Colonic mucosa (tissue), 4 donors: Measurements from ENCODE around the gene UQCR11. TPM values are rescaled to one million over a fixed set of nuclear protein-coding genes. Genes with fewer than 3 reads are reported as not detected.
"Not testable (repeated sequence)": the region's sequence is repeated elsewhere in the genome, so short reads cannot be mapped to it uniquely, and the experiment has no call there.

Experiments used
- DNase-seq: peaks from one replicate; pipeline ENCODE4 v3.0.0-alpha.2; 2020
- H3K27ac ChIP-seq: fragments of 200-600 bp; one replicate; pipeline ENCODE4 v1.8.0; 2021
- H3K27me3 ChIP-seq: fragments of 200-600 bp; one replicate; pipeline ENCODE4 v1.8.0; 2021
- H3K36me3 ChIP-seq: fragments of 200-600 bp; one replicate; pipeline ENCODE4 v1.8.0; 2021
- H3K4me1 ChIP-seq: fragments of 200-600 bp; one replicate; pipeline ENCODE4 v1.8.0; 2021; ENCODE audit warnings: mild to moderate bottlenecking
- H3K4me3 ChIP-seq: fragments of 200-600 bp; one replicate; pipeline ENCODE4 v1.8.0; 2021
- H3K9ac ChIP-seq, 2 donors: one replicate each; pipeline ENCODE4 v1.7.0; 2013; ENCODE audit warnings: control low read depth in 2 of 2, low read depth in 2 of 2, low read length in 2 of 2
- H3K9me3 ChIP-seq: fragments of 200-600 bp; one replicate; pipeline ENCODE4 v1.8.0; 2021
- CTCF ChIP-seq: fragments of 200-600 bp; IDR thresholded peaks from one replicate; pipeline ENCODE4 v1.8.0; 2022; ENCODE audit warnings: antibody characterized with exemption, mild to moderate bottlenecking
- intact Hi-C: fragments of 100-400 bp; cut with DNase I; formaldehyde crosslinking; loops from one replicate; pipeline ENCODE4 v1.14.1; 2022
- total RNA-seq, 2 donors: library from RNA; stranded (reverse); fragmentation: NEBNext Ultra II Directional in 1 of 2; extraction: Animal tissue kit (Norgen Biotek cat#: 25700) in 1 of 2; gene quantifications; one replicate each; pipeline ENCODE4 v1.2.1, GENCODE V29; 2021
- donor health status: healthy.
- donor health status: DM: no; HTN: no; CAD: no.
- donor health status: DM: no; HTN: no; CAD: no.

UQCR11 gene
- total RNA-seq, 2 donors from 2014 or later: 325 to 336 TPM

GRCh38 chr19:1644070-1644469 is 38.8 kb upstream of the UQCR11 start:
- no peaks in the 10 kb centered on the region for H3K36me3 ChIP-seq

GRCh38 chr19:1640893-1641448 is 35.7 kb upstream of the UQCR11 start:
- H3K4me3 ChIP-seq, H3K4me1 ChIP-seq, intact Hi-C loops, H3K9ac ChIP-seq, H3K27me3 ChIP-seq, H3K9me3 ChIP-seq, DNase-seq, H3K27ac ChIP-seq, H3K36me3 ChIP-seq: not testable (repeated sequence)

More at GRCh38 chr19:1644070-1644469, 38.8 kb upstream of the UQCR11 start:
- no peak for DNase-seq
- intact Hi-C loops: no loop called here
- Histone ChIP-seq H3K9ac (no peak overlapping the region), H3K27ac (no peak overlapping the region), H3K4me1 (no peaks in the 10 kb centered on the region), H3K4me3 (no peak overlapping the region), H3K27me3 (no peaks in the 10 kb centered on the region), H3K9me3 (no peaks in the 10 kb centered on the region)
- no peak for TF ChIP-seq CTCF

- Histone ChIP-seq H3K4me3 (no peak overlapping the region), H3K27me3 (no peaks in the 10 kb centered on the region), H3K36me3 (no peaks in the 10 kb centered on the region), H3K9me3 (no peaks in the 10 kb centered on the region), H3K27ac (no peak overlapping the region), H3K9ac (no peak overlapping the region), H3K4me1 (peaks cover 5% of the 10 kb centered on the region)
- no peak for DNase-seq
- no peak for TF ChIP-seq CTCF
- intact Hi-C loops: no loop called here
These were observed 31.3 kb upstream of the UQCR11 start for GRCh38 chr19:1636325-1637236.

GRCh38 chr19:1634938-1635243 is 29.6 kb upstream of the UQCR11 start:
- peaks cover 5% of the 10 kb centered on the region for H3K4me1 ChIP-seq
- intact Hi-C loops: no loop called here
- no peak overlapping the region for H3K4me3 ChIP-seq
- no peaks in the 10 kb centered on the region for H3K36me3 ChIP-seq
- no peak overlapping the region for H3K27ac ChIP-seq
- DNase-seq: no peak
- TF ChIP-seq CTCF: no peak
- no peaks in the 10 kb centered on the region for H3K9me3 ChIP-seq
- H3K27me3 ChIP-seq: no peaks in the 10 kb centered on the region
- no peak overlapping the region for H3K9ac ChIP-seq

- no peak for TF ChIP-seq CTCF
- no peaks in the 10 kb centered on the region for H3K36me3 ChIP-seq
- H3K4me1 ChIP-seq: peaks cover 5% of the 10 kb centered on the region
- H3K27me3 ChIP-seq: no peaks in the 10 kb centered on the region
- no peak overlapping the region for H3K4me3 ChIP-seq
- no peaks in the 10 kb centered on the region for H3K9me3 ChIP-seq
- H3K27ac ChIP-seq: no peak overlapping the region
- DNase-seq: no peak
- H3K9ac ChIP-seq: no peak overlapping the region
- intact Hi-C loops: no loop called here
These were observed 29.1 kb upstream of the UQCR11 start for GRCh38 chr19:1634242-1634937.
